ENCODE measurements around the gene DDX49. TPM values are rescaled to one million over a fixed set of nuclear protein-coding genes. Genes with fewer than 3 reads are reported as not detected.
A peak's percentile ranks its signal among the peaks of the same experiment; 100 is the strongest.

Gene DDX49
- polyA plus RNA-seq, 3 donors: 24.0 to 40.3 (median 27.5) TPM

GRCh38 chr19:18876865-18877264 is 42.6 kb upstream of the DDX49 start:
- Mint-ChIP-seq H3K4me1 (peaks cover 2% of the 10 kb centered on the region), H3K27me3 (ENCODE audit: low read depth in 3 of 3) (peaks cover 3 to 12% (median 5%) of the 10 kb centered on the region in 3 donors), H3K27ac (no peak overlapping the region), H3K4me3 (no peak overlapping the region), H3K9me3 (peaks cover 1 to 8% (median 6%) of the 10 kb centered on the region in 7 donors), H3K36me3 (no peaks in the 10 kb centered on the region)
- intact Hi-C loops (cut with micrococcal nuclease): no loop called here
- Histone ChIP-seq H3K4me3 (replicated peaks in 1 of 3; ENCODE audit: low read depth in 2 of 3, low read length in 3 of 3) (no peak overlapping the region), H3K27me3 (ENCODE audit: control insufficient read depth in 2 of 2, insufficient read depth in 2 of 2, low read length in 2 of 2) (no peaks in the 10 kb centered on the region), H2AFZ (ENCODE audit: insufficient read depth, low read depth, low read length, poor library complexity, severe bottlenecking) (no peak overlapping the region), H3K79me2 (ENCODE audit: insufficient read depth, low read length) (no peaks in the 10 kb centered on the region), H3K27ac (ENCODE audit: low read depth in 1 of 2, low read length in 2 of 2) (no peak overlapping the region), H3K4me1 (ENCODE audit: control insufficient read depth in 1 of 2, insufficient read depth in 2 of 2, low read length in 2 of 2) (no peaks in the 10 kb centered on the region), H3K36me3 (replicated peaks in 1 of 2; ENCODE audit: control insufficient read depth in 1 of 2, insufficient read depth in 2 of 2, low read length in 2 of 2) (no peaks in the 10 kb centered on the region), H4K20me1 (ENCODE audit: insufficient read depth, low read length) (no peaks in the 10 kb centered on the region), H3K9me3 (replicated peaks in 1 of 2; ENCODE audit: control insufficient read depth in 1 of 2, insufficient read depth in 1 of 2, low read length in 2 of 2) (no peaks in the 10 kb centered on the region), H3K4me2 (replicated peaks; ENCODE audit: extremely low read depth, low read length, poor library complexity, severe bottlenecking) (no peak overlapping the region), H3K9ac (ENCODE audit: insufficient read depth, low read length, poor library complexity, severe bottlenecking) (no peak overlapping the region)
- TF ChIP-seq CTCF (IDR thresholded peaks at IDR 0.05): no peak
- over 99% methylated on average over 7 of the region's 7 CpGs for WGBS (ENCODE audit: insufficient coverage)
- DNase-seq: no peak

- H3K9me3 Mint-ChIP-seq: peaks cover 1 to 8% (median 6%) of the 10 kb centered on the region in 7 donors
- no peak overlapping the region for H3K4me3 Mint-ChIP-seq
- Histone ChIP-seq H3K27me3 (ENCODE audit: control insufficient read depth in 2 of 2, insufficient read depth in 2 of 2, low read length in 2 of 2) (no peaks in the 10 kb centered on the region), H3K4me3 (replicated peaks in 1 of 3; ENCODE audit: low read depth in 2 of 3, low read length in 3 of 3) (no peak overlapping the region), H3K4me1 (ENCODE audit: control insufficient read depth in 1 of 2, insufficient read depth in 2 of 2, low read length in 2 of 2) (no peaks in the 10 kb centered on the region), H3K27ac (ENCODE audit: low read depth in 1 of 2, low read length in 2 of 2) (no peak overlapping the region), H3K79me2 (ENCODE audit: insufficient read depth, low read length) (no peaks in the 10 kb centered on the region), H3K9ac (ENCODE audit: insufficient read depth, low read length, poor library complexity, severe bottlenecking) (no peak overlapping the region), H4K20me1 (ENCODE audit: insufficient read depth, low read length) (no peaks in the 10 kb centered on the region), H2AFZ (ENCODE audit: insufficient read depth, low read depth, low read length, poor library complexity, severe bottlenecking) (no peak overlapping the region), H3K4me2 (replicated peaks; ENCODE audit: extremely low read depth, low read length, poor library complexity, severe bottlenecking) (no peak overlapping the region), H3K36me3 (replicated peaks in 1 of 2; ENCODE audit: control insufficient read depth in 1 of 2, insufficient read depth in 2 of 2, low read length in 2 of 2) (no peaks in the 10 kb centered on the region), H3K9me3 (replicated peaks in 1 of 2; ENCODE audit: control insufficient read depth in 1 of 2, insufficient read depth in 1 of 2, low read length in 2 of 2) (no peaks in the 10 kb centered on the region)
- intact Hi-C loops (cut with micrococcal nuclease): no loop called here
- peaks cover 2% of the 10 kb centered on the region for H3K4me1 Mint-ChIP-seq
- no peaks in the 10 kb centered on the region for H3K36me3 Mint-ChIP-seq
- WGBS (ENCODE audit: insufficient coverage): 93% methylated on average over 25 of the region's 25 CpGs
- no peak for TF ChIP-seq CTCF (IDR thresholded peaks at IDR 0.05)
- no peak for DNase-seq
- peak overlapping the region in 2 of 7 donors; percentile 57 to 73 for H3K27ac Mint-ChIP-seq
- peaks cover 3 to 4% (median 3%) of the 10 kb centered on the region in 3 donors for H3K27me3 Mint-ChIP-seq (ENCODE audit: low read depth in 3 of 3)
Measured at GRCh38 chr19:18878058-18878797, 41.3 kb upstream of the DDX49 start.
